Cerebellar cortex (tissue), 1 donor: ENCODE results near the gene TNS1.

ENCODE experiments used
- DNase-seq: peaks from one replicate; pipeline ENCODE4 v3.0.0-alpha.2; 2015; ENCODE audit warnings: low spot score

Gene TNS1

DNA sequence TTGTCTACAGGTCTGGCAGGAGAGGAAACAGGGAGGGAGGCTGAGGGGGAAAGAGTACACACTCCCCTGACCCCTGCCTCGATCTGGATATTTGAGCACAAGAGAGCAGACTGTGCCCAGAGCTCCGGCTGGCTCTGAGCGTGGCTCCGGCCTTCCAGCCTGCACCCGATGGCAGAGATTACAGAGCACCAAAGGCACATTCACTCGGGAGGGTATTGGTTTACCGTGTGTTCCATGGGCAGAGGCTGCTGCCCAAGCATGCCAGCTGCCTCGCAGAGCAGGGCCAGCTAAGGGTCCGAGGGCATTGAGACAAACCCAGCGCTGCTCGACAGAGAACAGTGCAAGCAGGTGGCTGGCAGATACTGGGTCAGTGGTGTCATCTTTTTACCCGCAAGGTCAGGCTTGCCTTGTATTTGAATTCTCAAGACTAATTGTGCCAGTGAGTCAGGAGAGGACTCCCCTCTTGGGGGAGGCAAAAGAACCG lies 132.2 kb downstream of the TNS1 start:
- DNase-seq: no peak

DNA sequence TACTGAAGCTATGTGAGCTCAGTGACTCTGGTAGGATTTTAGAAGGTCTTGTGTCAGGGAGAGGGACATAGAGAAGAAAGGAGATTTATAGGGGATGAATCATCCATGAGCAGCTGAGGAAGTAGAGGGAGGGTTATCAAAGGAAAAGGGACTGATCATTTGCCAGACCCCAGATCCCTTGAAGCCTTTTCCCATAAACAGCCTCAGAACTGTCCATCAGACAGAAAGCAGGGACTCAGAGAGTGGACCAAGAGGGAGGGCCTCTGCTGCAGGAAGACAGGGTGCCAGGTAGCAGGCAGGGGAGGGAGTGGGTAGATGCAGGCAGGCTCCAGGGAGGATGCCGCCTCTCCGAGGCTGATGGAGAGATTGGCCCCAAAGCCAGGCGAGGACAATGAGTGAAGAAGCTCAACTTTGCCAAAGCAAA lies 133.9 kb downstream of the TNS1 start:
- no peak for DNase-seq

DNA sequence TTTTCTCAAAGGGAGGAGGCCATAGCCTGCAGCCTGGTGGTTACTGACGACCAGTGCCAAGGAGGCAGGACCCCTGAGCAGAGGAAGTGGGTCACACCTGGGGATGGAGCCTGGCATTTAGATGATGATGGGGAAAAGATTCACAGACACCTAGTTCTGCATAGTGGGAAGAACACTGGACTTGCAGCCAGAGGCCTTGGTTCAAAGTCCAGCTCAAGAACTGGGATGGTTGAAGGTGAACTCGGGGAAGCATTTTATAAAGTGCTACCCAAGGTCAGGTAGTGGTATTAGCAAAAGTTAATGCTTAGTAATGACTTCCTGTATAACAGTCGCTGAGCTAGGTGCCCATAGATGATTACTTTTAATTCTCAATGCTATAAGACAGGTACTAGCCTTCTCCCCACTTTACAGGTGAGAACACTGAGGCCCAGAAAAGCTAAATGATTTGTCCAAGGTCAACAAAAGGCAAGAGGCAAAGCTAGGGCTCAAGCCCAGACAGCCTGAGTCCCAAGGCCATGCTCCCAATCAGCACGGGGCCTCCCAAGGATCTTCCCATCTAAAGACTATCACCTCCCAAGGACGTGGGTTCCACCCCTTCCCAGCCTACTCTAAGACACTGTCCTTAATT lies 134.4 kb downstream of the TNS1 start:
- no peak for DNase-seq

DNA sequence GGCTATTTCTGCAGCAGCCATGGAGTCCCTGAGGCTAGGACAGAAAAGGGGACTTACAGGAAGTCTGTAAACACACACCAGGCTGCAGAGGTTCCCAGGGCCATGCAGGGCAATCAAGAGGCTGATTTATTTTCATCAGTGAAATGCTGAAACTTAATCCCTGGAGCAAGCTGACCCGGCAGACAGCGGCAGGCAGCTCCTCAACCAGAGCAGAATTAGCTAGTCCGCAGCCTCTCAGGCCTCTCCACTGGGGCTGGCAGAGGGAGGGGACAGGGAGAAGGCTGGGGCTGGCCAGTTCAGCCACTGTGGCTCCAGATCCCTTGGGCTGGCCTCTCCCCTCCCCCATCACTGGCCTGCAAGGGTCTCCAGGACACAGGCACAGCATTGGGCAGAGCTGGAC lies 136.3 kb downstream of the TNS1 start:
- DNase-seq: no peak

DNA sequence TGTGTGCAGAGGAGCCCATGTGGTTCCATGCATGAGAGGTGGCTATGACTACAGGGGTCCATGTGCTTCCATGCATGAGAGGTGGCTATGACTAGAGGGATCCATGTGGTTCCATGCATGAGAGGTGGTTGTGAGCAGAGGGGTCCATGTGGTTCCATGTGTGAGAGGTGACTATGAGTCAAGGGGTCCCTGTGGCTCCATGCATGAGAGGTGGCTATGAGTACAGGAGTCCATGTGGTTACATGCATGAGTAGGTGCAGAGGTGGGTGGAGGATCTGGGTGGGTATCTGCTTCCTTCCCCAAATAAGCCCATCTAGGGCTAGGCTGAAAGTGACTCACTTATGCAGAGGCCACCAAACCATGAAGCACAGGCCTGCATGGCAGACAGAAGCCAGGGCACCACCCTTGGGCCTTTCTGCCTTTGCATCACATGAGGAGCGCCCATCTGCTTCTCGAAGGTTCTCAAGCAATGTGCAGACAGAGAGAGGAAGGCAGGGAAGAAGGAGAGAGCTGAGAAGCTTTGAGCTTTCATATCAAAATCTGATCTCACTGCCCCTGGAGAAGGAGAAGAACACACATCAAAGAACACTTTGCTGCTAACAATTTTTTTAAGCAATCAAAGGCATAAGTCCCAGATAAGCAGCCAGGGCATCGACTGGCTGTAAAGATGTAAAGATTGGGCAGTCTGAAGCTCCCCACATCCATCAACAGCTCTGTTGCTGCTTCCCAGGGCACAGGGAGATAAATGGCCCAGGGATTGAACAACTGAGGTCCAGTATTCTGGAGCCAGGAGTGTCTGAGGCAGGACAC lies 137.6 kb downstream of the TNS1 start:
- no peak for DNase-seq

DNA sequence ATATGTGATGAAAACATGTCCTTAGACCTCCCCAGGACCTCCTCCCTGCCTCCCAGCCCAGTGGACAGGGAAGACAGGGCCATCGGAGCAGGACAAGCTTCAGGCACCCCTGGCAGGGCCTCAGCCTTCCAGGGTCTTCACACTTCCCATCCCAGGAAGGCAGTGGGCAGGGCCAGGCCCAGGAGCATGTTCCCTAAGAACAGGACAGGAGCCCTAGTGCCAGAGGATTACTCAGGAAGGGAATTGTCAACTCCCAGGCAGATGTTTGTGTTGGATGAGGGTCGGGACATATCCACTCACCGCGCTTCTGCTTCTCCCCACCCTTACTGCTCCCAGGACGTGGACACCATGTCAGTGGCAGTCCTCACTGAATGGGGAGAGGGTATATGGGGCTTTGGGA lies 138.9 kb downstream of the TNS1 start:
- no peak for DNase-seq

DNA sequence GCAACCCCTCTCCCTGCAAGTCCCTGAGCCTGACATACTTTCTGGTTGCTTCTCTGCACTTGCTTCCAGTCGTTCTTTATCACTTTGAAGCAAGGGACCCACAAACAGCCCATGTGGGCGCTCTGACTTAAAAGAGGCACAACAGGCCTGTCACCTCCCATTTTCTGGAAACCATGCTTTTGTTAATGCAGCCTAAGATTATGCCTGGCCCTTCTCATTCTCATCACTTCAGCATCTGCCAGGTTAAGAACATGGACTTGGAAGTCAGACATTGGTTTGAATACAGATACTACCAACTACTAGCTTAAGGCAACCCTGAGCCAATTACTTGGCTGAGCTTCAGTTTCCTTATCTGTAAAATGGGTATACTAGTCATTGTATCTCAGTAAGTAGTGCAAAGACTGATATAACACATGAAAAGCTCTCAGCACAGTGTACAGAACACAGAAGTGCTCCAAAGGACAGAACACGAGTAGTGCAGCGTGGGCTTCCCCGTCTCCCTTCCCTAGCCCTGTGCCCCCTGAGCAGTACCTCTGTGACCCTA lies 141.4 kb downstream of the TNS1 start:
- no peak for DNase-seq

DNA sequence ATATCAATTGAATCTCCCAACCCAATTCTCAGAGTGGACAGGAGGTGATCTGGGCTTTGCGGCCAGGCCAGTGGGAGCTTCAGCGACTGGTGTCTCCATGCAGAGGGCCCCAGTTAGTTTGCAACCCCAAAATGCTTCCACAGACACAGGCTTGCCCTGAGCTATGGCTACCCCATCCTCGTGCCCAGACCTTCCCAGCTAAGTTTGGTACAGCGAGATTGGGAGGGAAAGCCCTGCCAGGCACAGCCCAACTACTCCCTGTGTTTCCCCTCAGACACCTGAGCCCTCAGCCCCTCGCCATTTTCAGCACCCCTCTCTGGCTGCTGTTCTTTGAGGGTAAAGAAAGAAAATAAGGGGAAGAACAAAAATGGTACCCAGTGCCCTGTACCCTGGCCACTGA lies 142.9 kb downstream of the TNS1 start:
- DNase-seq: no peak

DNA sequence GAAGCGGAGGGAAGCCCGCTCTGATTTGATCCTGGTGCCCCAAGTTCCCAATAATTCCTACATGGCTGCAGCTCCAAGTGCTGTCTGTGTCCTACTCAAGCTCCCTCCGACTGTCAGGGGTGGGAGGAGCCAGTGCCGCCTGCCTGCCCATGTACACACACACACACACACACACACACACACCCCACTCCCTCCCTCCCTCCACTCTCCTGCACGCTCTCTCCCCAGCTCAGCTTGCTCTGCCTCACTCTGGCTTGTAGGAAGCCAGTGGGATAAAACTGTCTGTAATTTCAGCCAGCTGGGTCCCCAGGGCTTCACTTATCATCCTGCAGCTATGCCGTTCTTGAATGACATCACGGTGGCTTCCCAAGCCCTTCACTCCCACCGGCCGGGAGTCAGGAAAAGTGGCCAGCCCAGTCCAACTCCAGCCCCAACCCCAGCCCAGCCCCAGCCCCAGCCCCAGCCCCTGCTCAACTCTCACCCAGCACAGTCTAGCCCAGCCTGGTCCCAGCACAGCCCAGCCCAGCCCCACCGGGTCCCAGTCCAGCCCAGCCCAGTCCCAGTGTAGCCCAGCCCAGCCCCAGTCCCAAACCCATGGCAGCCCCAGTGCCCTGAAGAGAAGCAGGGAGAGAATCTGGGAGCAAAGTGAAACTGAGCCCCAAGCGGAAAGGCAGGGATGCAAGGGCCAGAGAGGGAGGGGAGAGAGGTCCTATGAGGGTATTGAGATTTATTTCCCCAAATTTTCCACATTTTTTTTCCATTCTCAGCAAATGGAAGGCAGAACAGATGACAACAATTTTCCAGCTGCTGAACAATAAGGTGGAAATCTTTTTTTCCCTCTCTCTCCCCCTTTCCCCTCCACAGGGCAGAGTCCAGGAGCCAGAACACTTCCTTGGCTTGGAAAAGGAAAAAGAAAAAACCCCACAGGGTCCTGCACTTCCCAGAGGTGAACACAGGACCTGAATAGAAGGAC lies 144.0 kb downstream of the TNS1 start:
- peak; percentile 8 for DNase-seq

DNA sequence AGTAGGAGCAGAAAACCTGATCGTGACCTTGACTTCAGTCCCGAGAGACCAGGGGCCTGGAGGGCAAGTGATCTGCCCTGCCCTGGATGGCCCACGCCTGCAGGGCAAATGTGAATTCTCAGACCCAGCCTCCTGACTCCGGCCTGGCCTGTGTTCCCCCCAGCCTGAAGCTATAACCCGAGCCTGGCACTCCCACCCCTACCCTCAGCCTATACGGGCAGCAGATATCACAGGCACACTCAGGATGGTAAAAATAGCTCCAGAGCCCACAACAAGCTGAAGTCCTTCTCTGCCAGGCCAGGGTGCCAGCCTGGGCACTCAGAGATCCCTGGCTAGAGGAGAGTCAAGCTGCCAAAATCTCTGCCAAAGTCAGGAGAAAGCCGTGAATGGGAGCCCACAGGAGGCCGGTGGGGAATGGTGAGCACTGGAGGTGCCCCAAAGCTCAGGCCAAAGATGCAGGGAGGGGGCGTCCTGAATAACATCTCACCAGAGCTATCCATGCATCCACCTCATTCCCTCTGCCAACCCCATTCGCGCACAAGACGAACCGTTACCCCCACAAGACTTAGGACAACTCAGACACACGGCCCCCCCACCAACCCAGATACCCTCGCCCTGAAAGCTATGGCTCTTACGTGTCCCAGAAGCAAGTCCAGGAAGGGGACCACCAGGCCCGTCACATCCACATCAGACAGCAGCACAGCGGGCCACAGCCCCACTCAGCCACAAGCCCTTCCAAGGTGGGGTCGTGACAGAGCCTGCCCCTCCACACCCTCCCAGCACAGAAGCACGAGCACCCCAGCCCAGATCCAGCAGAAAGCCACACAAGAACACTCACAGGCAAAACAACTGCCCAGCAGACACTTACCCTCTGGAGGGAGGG lies 144.9 kb downstream of the TNS1 start:
- DNase-seq: no peak

DNA sequence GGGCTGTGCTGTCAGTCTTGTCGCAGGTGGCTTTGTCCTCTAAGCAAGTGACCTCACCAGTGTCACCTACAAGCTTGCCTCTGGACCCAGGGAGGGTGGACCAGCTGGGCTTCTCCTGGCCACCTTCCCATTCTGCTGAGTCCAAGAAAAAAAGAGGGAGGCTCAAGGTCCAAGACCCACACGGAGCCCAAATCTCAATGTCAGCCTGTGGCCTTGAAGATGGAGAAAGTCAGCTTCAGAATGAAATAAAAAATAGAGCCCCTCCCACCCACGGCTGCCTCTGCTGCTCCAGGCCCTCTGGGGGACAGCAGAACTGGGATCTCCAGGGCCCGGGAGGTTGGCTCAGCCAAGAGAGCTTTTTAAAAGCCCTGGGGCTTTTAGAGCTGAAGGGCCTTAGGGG lies 145.9 kb downstream of the TNS1 start:
- no peak for DNase-seq

DNA sequence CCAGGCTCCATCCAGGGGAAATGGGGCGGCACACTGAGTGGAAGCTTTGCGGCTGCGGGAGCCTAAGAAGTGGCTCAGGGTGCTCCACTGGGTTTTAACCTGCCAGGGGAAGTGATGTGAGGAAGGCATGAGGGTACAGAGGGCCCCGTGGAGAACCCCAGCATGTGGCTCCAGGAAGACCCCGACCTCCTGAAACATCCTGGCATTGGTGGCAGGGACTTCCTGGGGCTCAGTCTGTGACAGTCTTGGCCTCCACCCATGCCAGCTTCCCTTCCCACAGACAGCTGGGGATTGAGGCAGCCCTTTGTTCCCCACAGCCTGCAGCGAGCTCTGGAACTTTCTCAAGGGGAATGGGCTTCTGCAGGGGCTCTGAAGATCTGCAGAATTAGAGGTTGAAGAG lies 146.6 kb downstream of the TNS1 start:
- no peak for DNase-seq

DNA sequence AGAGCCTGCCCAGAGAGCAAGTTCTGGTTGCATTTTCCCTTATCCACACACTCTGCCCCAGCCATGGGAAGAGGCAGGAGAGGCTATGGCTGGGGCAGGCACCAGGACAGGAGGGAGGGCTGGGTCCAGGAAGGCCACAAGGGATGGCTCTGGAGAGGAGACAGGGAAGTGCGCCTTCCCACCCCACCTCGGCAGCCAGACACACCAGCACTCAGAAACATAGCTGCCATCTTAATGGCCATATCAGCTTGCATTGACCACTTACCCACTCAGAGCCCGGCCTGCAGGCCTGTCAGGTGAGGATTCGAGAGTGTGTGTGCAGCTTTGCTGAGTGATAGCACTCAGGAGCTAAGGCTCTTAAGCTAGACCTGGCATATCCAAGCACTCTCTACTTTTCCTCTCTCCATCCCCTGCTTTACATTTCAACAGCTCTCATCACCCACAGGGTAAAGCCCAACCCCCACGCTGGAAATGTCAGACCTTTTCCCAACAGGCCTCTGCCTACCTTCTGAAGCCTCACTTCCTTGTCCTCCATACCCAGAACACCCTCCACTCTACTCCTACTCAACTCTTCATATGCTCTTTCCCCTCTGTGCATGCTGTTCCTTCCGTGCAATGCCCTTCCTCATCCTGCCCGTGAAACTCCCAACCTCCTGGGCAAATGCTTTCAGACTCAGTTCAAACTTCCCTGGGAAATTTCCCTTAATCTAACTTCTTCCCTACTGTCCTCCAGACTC lies 147.9 kb downstream of the TNS1 start:
- DNase-seq: no peak

DNA sequence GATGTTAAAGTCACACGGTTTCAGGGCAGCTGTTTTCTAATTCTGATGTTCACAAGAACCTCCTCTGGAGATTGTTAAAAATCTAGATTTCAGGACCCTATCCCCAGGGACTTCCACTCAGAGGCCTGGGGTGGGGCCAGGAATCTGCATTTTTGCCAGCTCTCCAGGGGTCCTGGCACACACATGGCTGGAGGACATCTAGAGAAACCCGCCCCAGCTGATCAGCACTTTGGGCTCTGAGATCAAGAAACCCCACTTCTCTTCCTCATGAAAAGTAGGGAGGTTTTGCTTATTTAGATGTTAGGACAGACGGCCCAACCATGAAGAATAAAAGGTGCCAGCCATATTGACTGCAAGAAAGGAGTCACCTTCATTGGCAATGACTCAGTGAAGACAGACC lies 148.8 kb downstream of the TNS1 start:
- no peak for DNase-seq

DNA sequence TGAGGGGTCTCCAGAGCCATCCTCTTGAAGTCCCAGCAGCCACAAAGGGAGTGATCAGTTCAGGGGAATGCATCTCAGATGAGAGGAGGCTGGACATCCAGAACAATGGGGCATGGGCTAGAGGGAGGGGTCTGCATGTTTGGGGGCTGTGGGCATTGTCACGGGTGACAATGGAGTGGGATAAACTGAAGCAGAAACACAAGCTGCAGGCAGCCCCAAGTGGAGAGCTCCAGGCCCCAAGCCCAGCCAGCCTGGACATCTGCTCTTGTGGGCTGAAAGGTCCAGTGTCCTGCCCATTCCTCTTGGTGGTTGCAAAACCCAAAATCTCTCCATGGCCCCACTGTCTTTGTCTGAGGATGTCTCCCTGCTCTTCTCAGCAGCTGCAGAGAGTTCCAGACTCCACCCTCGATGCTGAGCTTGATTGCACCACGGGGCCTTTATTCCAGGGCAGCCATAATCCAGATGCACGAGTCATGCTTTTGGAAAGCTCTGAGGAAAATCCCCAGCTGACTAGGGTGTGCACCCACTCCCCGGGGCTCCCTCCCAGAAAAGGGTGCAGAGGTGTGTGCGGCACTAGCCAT lies 149.4 kb downstream of the TNS1 start:
- DNase-seq: no peak

DNA sequence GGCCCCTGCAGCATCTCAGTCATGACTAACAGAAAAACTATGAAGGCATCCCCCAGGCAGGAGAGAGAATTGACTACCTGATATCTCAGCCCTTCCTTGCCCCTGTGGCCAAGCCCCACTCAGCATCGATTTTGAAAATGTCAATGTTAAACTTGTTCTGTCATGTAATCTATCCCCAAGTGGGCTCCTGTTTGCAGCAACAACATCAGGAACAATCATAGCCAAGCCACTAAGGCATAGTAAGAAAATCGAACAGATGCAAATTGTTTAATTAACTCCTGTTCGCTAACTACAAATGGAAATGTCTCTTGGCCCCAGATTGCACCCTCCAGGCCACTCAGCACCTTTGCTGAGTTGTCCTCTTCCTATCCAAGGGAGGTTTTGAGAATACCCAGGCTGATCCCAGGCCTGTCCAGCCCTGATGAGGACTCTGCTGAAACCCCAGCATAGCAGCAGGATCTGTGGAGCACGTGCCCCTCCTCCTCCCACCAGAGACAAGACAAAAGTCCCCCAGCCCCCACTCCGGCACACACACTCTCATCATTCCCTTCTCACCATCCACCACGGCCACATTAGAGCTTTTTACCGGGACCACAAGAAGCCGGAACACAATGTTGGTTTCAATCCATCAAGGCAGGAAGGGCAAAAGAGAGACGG lies 150.1 kb downstream of the TNS1 start:
- DNase-seq: no peak

DNA sequence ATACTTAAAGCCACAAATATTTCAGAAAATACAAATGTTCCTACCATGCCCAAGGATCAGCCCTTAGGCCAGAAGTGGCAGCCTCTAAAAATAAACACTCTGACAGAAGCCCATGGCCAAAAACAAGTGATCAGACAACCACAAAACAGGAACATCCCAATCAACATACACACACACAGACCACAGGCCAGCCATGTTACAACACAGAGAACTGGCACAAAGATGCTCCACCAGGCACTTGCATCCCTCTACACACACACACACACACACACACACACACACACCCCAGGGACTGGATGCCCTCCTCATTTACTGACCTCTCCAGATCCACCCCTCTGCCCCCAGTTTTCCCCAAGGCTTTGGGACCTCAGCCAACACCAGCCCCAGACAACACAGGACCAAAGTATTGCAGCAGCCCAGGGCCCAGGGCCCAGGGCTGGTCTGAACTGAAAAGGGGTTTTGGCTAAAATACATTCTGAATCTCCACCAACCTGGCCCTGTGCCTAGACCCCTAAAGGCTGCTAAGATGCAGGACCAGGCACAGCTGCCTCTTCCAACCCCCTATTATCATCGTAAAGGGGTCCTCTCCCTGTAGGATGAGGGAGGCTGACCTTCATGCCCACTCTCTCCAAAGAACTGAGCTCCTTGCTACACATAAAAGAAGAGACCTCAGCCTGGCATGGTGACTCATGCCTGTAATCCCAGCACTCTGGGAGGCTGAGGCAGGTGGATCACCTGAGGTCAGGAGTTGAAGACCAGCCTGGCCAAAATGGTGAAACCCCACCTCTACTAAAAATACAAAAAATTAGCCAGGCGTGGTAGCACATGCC lies 151.4 kb downstream of the TNS1 start:
- DNase-seq: no peak

DNA sequence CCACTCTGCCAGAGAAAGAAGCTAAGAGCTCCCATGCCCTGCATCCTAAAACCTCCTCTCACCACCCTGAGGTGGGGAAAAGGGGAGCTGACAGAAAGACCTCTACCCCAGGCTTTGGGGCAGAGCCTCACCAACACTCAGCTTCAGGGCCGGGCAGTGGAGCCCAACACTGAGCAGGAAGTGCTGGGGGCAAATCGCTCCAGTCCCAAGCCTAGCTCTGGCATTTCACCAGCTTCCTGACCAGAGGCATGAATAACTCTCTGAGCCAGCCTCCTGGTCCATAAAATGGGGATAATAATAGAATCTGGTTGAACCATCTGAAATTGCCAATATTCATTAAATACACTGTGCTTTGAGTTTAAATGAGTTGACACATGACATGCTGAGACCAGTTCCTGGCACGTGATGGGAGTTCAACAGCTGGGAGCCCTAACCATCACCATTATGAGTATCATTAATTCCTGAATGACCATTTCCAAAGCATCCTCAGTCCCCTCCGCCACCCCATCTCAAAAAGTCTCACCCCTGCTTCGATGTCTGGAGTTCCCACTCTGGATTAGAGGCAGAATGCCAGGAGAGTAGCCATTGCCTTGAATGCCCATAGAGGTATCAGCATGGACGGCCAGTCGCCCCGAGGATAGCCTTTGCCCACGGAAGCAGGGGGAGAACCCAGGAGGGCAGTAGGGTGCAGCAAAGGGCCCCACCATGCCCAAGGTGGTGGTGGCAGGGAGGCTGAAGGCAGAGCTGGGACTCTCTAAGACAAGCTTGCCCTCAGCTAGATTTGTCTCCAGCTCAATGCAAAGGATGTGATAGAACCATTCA lies 153.4 kb downstream of the TNS1 start:
- DNase-seq: no peak
